NCI-H748 (cell line): ENCODE measurements around the gene SPOCD1.

Experiments used
- DNase-seq: peaks from one replicate; lab custom pipeline; 2025; ENCODE audit not compliant: unreplicated experiment; lab: John Stamatoyannopoulos, UW

SPOCD1 gene

GRCh38 chr1:31801458-31801857, 14.4 kb downstream of the SPOCD1 start:
- DNase-seq, result no peak

GRCh38 chr1:31800674-31800967, 15.2 kb downstream of the SPOCD1 start:
- no peak for DNase-seq

- DNase-seq, result no peak
Measured at GRCh38 chr1:31799895-31800673, 15.7 kb downstream of the SPOCD1 start.

GRCh38 chr1:31799196-31799894, 16.5 kb downstream of the SPOCD1 start:
- no peak for DNase-seq

- DNase-seq, result no peak
Measured at GRCh38 chr1:31798433-31799195, 17.2 kb downstream of the SPOCD1 start.

- DNase-seq, result no peak
Measured at GRCh38 chr1:31798086-31798432, 17.8 kb downstream of the SPOCD1 start.

- no peak for DNase-seq
Measured at GRCh38 chr1:31797216-31797615, 18.6 kb downstream of the SPOCD1 start.

- DNase-seq, result no peak
Measured at GRCh38 chr1:31796707-31797106, 19.1 kb downstream of the SPOCD1 start.

GRCh38 chr1:31795801-31796621, 19.8 kb downstream of the SPOCD1 start:
- peak; percentile 61 for DNase-seq

GRCh38 chr1:31795096-31795675, 20.6 kb downstream of the SPOCD1 start:
- DNase-seq, result no peak

- DNase-seq, result no peak
Measured at GRCh38 chr1:31793586-31794285, 22.1 kb downstream of the SPOCD1 start.

- DNase-seq, result no peak
Measured at GRCh38 chr1:31793086-31793485, 22.7 kb downstream of the SPOCD1 start.

GRCh38 chr1:31792541-31792940, 23.3 kb downstream of the SPOCD1 start:
- no peak for DNase-seq

GRCh38 chr1:31792116-31792515, 23.7 kb downstream of the SPOCD1 start:
- DNase-seq, result no peak

GRCh38 chr1:31791131-31791858, 24.5 kb downstream of the SPOCD1 start:
- no peak for DNase-seq

- DNase-seq, result no peak
Measured at GRCh38 chr1:31790641-31791091, 25.2 kb downstream of the SPOCD1 start.

GRCh38 chr1:31790140-31790539, 25.7 kb downstream of the SPOCD1 start:
- DNase-seq, result no peak

GRCh38 chr1:31789259-31790065, 26.4 kb downstream of the SPOCD1 start:
- DNase-seq, result peak; percentile 71

- peak; percentile 49 for DNase-seq
Measured at GRCh38 chr1:31788825-31789256, 27.0 kb downstream of the SPOCD1 start.
